Smooth muscle cell (in vitro differentiated cells): ENCODE data around the gene LPP. TPM values are rescaled to one million over a fixed set of nuclear protein-coding genes. Genes with fewer than 3 reads are reported as not detected.

ENCODE experiments used
- DNase-seq: peaks from one replicate; lab custom pipeline; 2025; ENCODE audit not compliant: unreplicated experiment; lab: John Stamatoyannopoulos, UW
- H2AFZ ChIP-seq: fragments of 200-600 bp; sonication (generic); 2 replicates; pipeline ENCODE4 v1.6.0; 2016; ENCODE audit warnings: antibody characterized with exemption, low read depth, mild to moderate bottlenecking
- H3F3A ChIP-seq: fragments of 200-600 bp; sonication (generic); 2 replicates; pipeline ENCODE4 v1.6.0; 2017; ENCODE audit warnings: antibody characterized with exemption, low read depth
- H3K27ac ChIP-seq: fragments of 200-600 bp; sonication (generic); 2 replicates; pipeline ENCODE4 v1.5.1; 2016; ENCODE audit warnings: low read depth, mild to moderate bottlenecking
- H3K27me3 ChIP-seq: fragments of 200-600 bp; sonication (generic); 2 replicates; pipeline ENCODE4 v1.6.1; 2016; ENCODE audit warnings: low read depth, mild to moderate bottlenecking
- H3K36me3 ChIP-seq: fragments of 200-600 bp; sonication (generic); 2 replicates; pipeline ENCODE4 v1.5.1; 2016; ENCODE audit warnings: low read depth
- H3K4me1 ChIP-seq: fragments of 200-600 bp; sonication (generic); 2 replicates; pipeline ENCODE4 v1.5.1; 2016; ENCODE audit warnings: low read depth
- H3K4me2 ChIP-seq: fragments of 200-600 bp; sonication (generic); 2 replicates; pipeline ENCODE4 v1.6.0; 2016; ENCODE audit warnings: mild to moderate bottlenecking
- H3K4me3 ChIP-seq: fragments of 200-600 bp; sonication (generic); 2 replicates; pipeline ENCODE4 v1.5.1; 2016; ENCODE audit warnings: mild to moderate bottlenecking
- H3K79me2 ChIP-seq: fragments of 200-600 bp; sonication (generic); 2 replicates; pipeline ENCODE4 v1.6.0; 2016; ENCODE audit warnings: low read depth, mild to moderate bottlenecking
- H3K9ac ChIP-seq: fragments of 200-600 bp; sonication (generic); 2 replicates; pipeline ENCODE4 v1.6.0; 2016; ENCODE audit warnings: low read depth
- H3K9me3 ChIP-seq: fragments of 200-600 bp; sonication (generic); replicated peaks from 2 replicates; pipeline ENCODE4 v1.5.1; 2016; ENCODE audit warnings: low read depth
- H4K20me1 ChIP-seq: fragments of 200-600 bp; sonication (generic); 2 replicates; pipeline ENCODE4 v1.6.0; 2016; ENCODE audit warnings: low read depth
- CTCF ChIP-seq: fragments of 200-600 bp; sonication (generic); IDR thresholded peaks from 2 replicates; pipeline ENCODE4 v1.5.1; 2017; ENCODE audit warnings: borderline replicate concordance, mild to moderate bottlenecking, antibody characterized with exemption; ENCODE audit not compliant: insufficient read depth, poor library complexity, severe bottlenecking
- WGBS: methylation state at CpG from one replicate; pipeline ENCODE4 v1.1.7; 2016; ENCODE audit warnings: low lambda C conversion rate; 5-methylcytosine and 5-hydroxymethylcytosine counted together
- polyA plus RNA-seq: library from polyadenylated mRNA; unstranded; fragments of >200 nt; fragmentation: Nextera tagmentation; extraction: Ambion mirVana; gene quantifications from 2 replicates; pipeline ENCODE4 v1.2.1, GENCODE V29; 2016
- total RNA-seq: library from RNA; depleted of rRNA; stranded (reverse); fragments of >200 nt; gene quantifications from 2 replicates; pipeline ENCODE4 v1.2.3, GENCODE V29; 2014

The LPP gene
- total and polyA plus RNA-seq, 2 experiments from 2014 or later = 42.3 to 128 TPM

- no peak overlapping the region for H2AFZ ChIP-seq
- H3F3A ChIP-seq = no peaks in the 10 kb centered on the region
- no peak for TF ChIP-seq CTCF
- H3K27me3 ChIP-seq = no peaks in the 10 kb centered on the region
- 97% methylated on average over 5 of the region's 5 CpGs for whole genome bisulfite sequencing
- H3K4me1 ChIP-seq = no peaks in the 10 kb centered on the region
- peaks cover 2% of the 10 kb centered on the region for H3K36me3 ChIP-seq
- no peak for DNase-seq
- no peak overlapping the region for H3K9ac ChIP-seq
- H3K79me2 ChIP-seq = peaks cover 68% of the 10 kb centered on the region
- no peak overlapping the region for H3K4me3 ChIP-seq
- no peak overlapping the region for H3K27ac ChIP-seq
- H4K20me1 ChIP-seq = peaks cover 41% of the 10 kb centered on the region
- no peaks in the 10 kb centered on the region for H3K9me3 ChIP-seq
- H3K4me2 ChIP-seq = no peak overlapping the region
Measured at GRCh38 chr3:188431040-188431439, 277.1 kb downstream of the LPP start.

- Histone ChIP-seq H3K27me3 (no peaks in the 10 kb centered on the region), H4K20me1 (peaks cover 37% of the 10 kb centered on the region), H3K27ac (no peak overlapping the region), H3K9me3 (no peaks in the 10 kb centered on the region), H3K4me3 (no peak overlapping the region), H3K4me2 (no peak overlapping the region), H3K9ac (no peak overlapping the region), H3K36me3 (no peaks in the 10 kb centered on the region), H3K4me1 (no peaks in the 10 kb centered on the region), H3F3A (no peaks in the 10 kb centered on the region), H2AFZ (no peak overlapping the region), H3K79me2 (peaks cover 68% of the 10 kb centered on the region)
- TF ChIP-seq CTCF = no peak
- DNase-seq = no peak
- 100% methylated on average over 3 of the region's 3 CpGs for WGBS
Measured at GRCh38 chr3:188431553-188431952, 277.6 kb downstream of the LPP start.

GRCh38 chr3:188432802-188433520 lies 279.0 kb downstream of the LPP start:
- Histone ChIP-seq H3K79me2 (peaks cover 57% of the 10 kb centered on the region), H3K4me1 (no peaks in the 10 kb centered on the region), H3F3A (no peaks in the 10 kb centered on the region), H2AFZ (no peak overlapping the region), H3K9ac (no peak overlapping the region), H3K9me3 (no peaks in the 10 kb centered on the region), H4K20me1 (peaks cover 27% of the 10 kb centered on the region), H3K36me3 (no peaks in the 10 kb centered on the region), H3K4me2 (peak overlapping the region; percentile 17), H3K27me3 (no peaks in the 10 kb centered on the region), H3K4me3 (no peak overlapping the region), H3K27ac (no peak overlapping the region)
- no peak for TF ChIP-seq CTCF
- no peak for DNase-seq
- 75% methylated on average over 6 of the region's 6 CpGs for WGBS
